Measurements from ENCODE around the gene YAP1.

Gene YAP1

GRCh38 chr11:102158164-102158735 is 48.0 kb downstream of the YAP1 start:
- H3K4me3 ChIP-seq (ENCODE audit: low read depth, low read length), result no peak overlapping the region
- POLR2A ChIA-PET, result interaction anchor here (0.6 kb wide), 1 partner anchor 64 kb away, joined by 3 read pairs; no protein-coding TSS in a partner anchor
- no peak for DNase-seq (ENCODE audit: low read depth, low spot score)
- no peak for TF ChIP-seq CTCF (IDR thresholded peaks at IDR 0.05; ENCODE audit: insufficient read depth, low read length, missing control alignments)
- CTCF ChIA-PET, result interaction anchor here (1.5 to 2.0 kb wide), 2 partner anchors 10 to 11 kb away, joined by 4 to 7 read pairs; no protein-coding TSS in a partner anchor

GRCh38 chr11:102163368-102163767 is 53.1 kb downstream of the YAP1 start:
- no peak overlapping the region for H3K4me3 ChIP-seq (ENCODE audit: low read depth, low read length)
- ChIA-PET CTCF (interaction anchor here (2.0 kb wide), 1 partner anchor 8 kb away, joined by 7 read pairs; no protein-coding TSS in a partner anchor), POLR2A (no interaction called here)
- no peak for DNase-seq (ENCODE audit: low read depth, low spot score)
- TF ChIP-seq CTCF (IDR thresholded peaks at IDR 0.05; ENCODE audit: insufficient read depth, low read length, missing control alignments), result no peak

- H3K4me3 ChIP-seq (ENCODE audit: low read depth, low read length), result no peak overlapping the region
- ChIA-PET POLR2A (no interaction called here), CTCF (interaction anchor here (0.8 to 1.1 kb wide), 2 partner anchors 17 to 22 kb away, joined by 3 read pairs; no protein-coding TSS in a partner anchor)
- no peak for TF ChIP-seq CTCF (IDR thresholded peaks at IDR 0.05; ENCODE audit: insufficient read depth, low read length, missing control alignments)
- no peak for DNase-seq (ENCODE audit: low read depth, low spot score)
These were observed 56.2 kb downstream of the YAP1 start for GRCh38 chr11:102166175-102167064.

- TF ChIP-seq CTCF (IDR thresholded peaks at IDR 0.05; ENCODE audit: insufficient read depth, low read length, missing control alignments), result no peak
- POLR2A ChIA-PET, result no interaction called here
- no peak overlapping the region for H3K4me3 ChIP-seq (ENCODE audit: low read depth, low read length)
- no peak for DNase-seq (ENCODE audit: low read depth, low spot score)
- CTCF ChIA-PET, result interaction anchor here (1.5 kb wide), 1 partner anchor 10 kb away, joined by 4 read pairs; no protein-coding TSS in a partner anchor
These were observed 58.2 kb downstream of the YAP1 start for GRCh38 chr11:102168481-102168880.

DNA sequence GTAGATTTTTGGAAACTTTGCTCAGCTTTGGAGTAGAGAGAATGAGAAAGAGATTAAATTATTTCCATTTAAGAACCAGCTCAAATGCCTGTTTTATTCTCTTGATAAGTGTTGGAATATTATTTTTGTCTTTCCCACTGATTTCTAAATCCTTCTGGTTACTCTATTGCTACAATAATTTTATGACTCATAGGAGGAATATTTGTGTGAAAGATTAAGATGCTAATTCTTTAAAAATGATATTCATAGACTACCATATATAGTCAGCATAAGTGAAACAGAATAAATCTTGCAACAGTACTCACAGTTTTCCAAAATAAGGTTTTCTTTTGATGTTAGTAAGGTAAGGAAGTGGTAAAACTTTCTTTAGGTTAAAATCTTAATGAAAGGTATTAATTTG is 60.9 kb downstream of the YAP1 start:
- peak; percentile 63 for DNase-seq (ENCODE audit: low read depth, low spot score)
- ChIA-PET POLR2A (interaction anchor here (0.7 to 1.2 kb wide), 3 partner anchors 15 to 160 kb away, joined by 3 to 5 read pairs (median 3); no protein-coding TSS in a partner anchor), CTCF (interaction anchor here (1.6 to 2.1 kb wide), 2 partner anchors 9 to 163 kb away, joined by 4 to 7 read pairs; no protein-coding TSS in a partner anchor)
- H3K4me3 ChIP-seq (ENCODE audit: low read depth, low read length), result no peak overlapping the region
- TF ChIP-seq CTCF (IDR thresholded peaks at IDR 0.05; ENCODE audit: insufficient read depth, low read length, missing control alignments), result no peak
